Measurements from ENCODE around the gene SEZ6L2. TPM values are rescaled to one million over a fixed set of nuclear protein-coding genes. Genes with fewer than 3 reads are reported as not detected.

The SEZ6L2 gene
- total RNA-seq, 4 donors from 2014 or later, result 0.66 to 5.6 (median 0.75) TPM; not detected in 1

DNA sequence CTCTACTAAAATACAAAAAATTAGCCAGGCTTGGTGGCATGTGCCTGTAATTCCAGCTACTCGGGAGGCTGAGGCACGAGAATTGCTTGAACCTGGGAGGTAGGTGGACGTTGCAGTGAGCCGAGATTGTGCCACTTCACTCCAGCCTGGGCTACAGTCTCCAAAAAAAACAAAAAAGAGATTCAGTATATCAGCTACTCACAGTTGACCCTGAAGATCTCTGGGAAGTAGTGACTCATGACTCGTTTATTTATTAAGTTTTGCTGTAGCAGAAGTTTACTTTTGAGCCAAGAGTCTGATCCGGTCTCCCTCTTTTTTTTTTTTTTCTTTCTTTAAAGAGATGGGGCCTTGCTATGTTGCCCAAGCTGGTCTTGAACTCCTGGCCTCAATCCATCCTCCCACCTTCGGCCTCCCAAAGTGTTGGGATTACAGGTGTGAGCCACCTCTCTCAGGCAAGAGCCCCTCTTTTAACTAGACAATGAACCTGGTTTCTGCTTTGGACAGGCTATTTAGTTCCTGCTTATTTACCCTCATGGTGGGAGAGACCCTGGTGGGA is 74.7 kb downstream of the SEZ6L2 start:
- no peak for TF ChIP-seq CTCF (IDR thresholded peaks at IDR 0.05; ENCODE audit: low read depth)

DNA sequence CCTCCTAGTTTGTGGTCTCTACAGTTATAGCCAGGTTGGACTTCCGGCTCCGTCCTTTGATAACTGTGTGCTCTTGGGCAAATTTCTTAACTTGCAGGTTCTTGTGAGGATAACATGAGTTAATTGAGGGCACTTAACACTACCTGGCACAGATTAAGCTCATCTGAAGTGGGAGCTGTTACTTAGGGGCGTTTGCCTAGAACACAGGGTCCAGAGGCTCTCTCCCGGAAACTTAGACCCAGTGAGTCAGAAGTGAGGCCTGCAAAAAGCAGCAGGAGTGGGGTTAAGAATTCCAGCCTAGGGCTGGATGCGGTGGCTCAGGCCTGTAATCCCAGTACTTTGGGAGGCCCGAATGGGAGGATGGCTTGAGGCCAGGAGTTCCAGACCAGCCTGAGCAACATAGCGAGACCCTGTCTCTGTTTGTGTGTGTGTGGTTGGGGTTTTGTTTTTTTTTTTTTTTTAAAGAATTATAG is 77.7 kb downstream of the SEZ6L2 start:
- no peak for TF ChIP-seq CTCF (IDR thresholded peaks at IDR 0.05; ENCODE audit: low read depth)

Other genes with a start within 250 kb of the SEZ6L2 start
- 1 to 10 TPM; 1.1 to 8.7 (median 1.8) TPM for gene SPN, start 236.3 kb downstream of the SEZ6L2 start, total RNA-seq
- gene QPRT, start 220.4 kb downstream of the SEZ6L2 start, total RNA-seq, result 10 to 100 TPM in 1 of 4 donors, 1 to 10 TPM in 3; 1.5 to 13.8 (median 2.4) TPM
- 1 to 10 TPM in 3 of 4 donors, under 1 TPM in 1; 0.75 to 4.2 (median 1.6) TPM for gene C16orf54, start 153.6 kb downstream of the SEZ6L2 start, total RNA-seq
- under 1 TPM in 2 of 4 donors, not detected in 2; 0.17 to 0.75 TPM for gene ZG16, start 121.3 kb downstream of the SEZ6L2 start, total RNA-seq
- gene KIF22, start 108.8 kb downstream of the SEZ6L2 start, total RNA-seq, result 10 to 100 TPM; 10.6 to 18.1 (median 16.5) TPM
- gene MAZ, start 93.0 kb downstream of the SEZ6L2 start, total RNA-seq, result 10 to 100 TPM; 45.6 to 71.1 (median 62.7) TPM
- gene PRRT2, start 87.4 kb downstream of the SEZ6L2 start, total RNA-seq, result 1 to 10 TPM in 2 of 4 donors, under 1 TPM in 1, not detected in 1; 0.19 to 3.5 (median 2.9) TPM
- gene PAGR1, start 83.4 kb downstream of the SEZ6L2 start, total RNA-seq, result 10 to 100 TPM; 13.5 to 23.6 (median 19.2) TPM
- 100 to 1,000 TPM in 2 of 4 donors, 10 to 100 TPM in 2; 47.1 to 119 (median 103) TPM for gene MVP, start 79.1 kb downstream of the SEZ6L2 start, total RNA-seq
- gene CDIPT, start 36.3 kb downstream of the SEZ6L2 start, total RNA-seq, result 100 to 1,000 TPM in 1 of 4 donors, 10 to 100 TPM in 3; 57.7 to 107 (median 94.7) TPM
- gene ASPHD1, start 938 bp upstream of the SEZ6L2 start, total RNA-seq, result 1 to 10 TPM in 1 of 4 donors, under 1 TPM in 2, not detected in 1; 0.44 to 3.7 (median 0.57) TPM
- 10 to 100 TPM in 3 of 4 donors, 1 to 10 TPM in 1; 5.4 to 26.2 (median 23.3) TPM for gene KCTD13, start 26.7 kb upstream of the SEZ6L2 start, total RNA-seq
- gene TMEM219, start 62.5 kb upstream of the SEZ6L2 start, total RNA-seq, result 100 to 1,000 TPM in 3 of 4 donors, 10 to 100 TPM in 1; 53.8 to 149 (median 120) TPM
- gene TAOK2, start 74.3 kb upstream of the SEZ6L2 start, total RNA-seq, result 10 to 100 TPM; 25.7 to 87.0 (median 31.4) TPM
- gene HIRIP3, start 96.1 kb upstream of the SEZ6L2 start, total RNA-seq, result 10 to 100 TPM; 11.9 to 15.3 (median 14.2) TPM
- 10 to 100 TPM in 3 of 4 donors, 1 to 10 TPM in 1; 8.5 to 45.0 (median 24.3) TPM for gene INO80E, start 96.7 kb upstream of the SEZ6L2 start, total RNA-seq
- under 1 TPM in 2 of 4 donors, not detected in 2; 0.66 to 0.85 TPM for gene DOC2A, start 111.5 kb upstream of the SEZ6L2 start, total RNA-seq
- gene C16orf92, start 123.6 kb upstream of the SEZ6L2 start, total RNA-seq, result not detected
- not detected for gene TLCD3B, start 131.7 kb upstream of the SEZ6L2 start, total RNA-seq
- 100 to 1,000 TPM; 526 to 986 (median 599) TPM for gene ALDOA, start 166.2 kb upstream of the SEZ6L2 start, total RNA-seq
- gene PPP4C, start 176.4 kb upstream of the SEZ6L2 start, total RNA-seq, result 10 to 100 TPM; 38.2 to 46.6 (median 43.6) TPM
- 1 to 10 TPM in 1 of 4 donors, under 1 TPM in 2, not detected in 1; 0.38 to 1.2 (median 0.44) TPM for gene TBX6, start 192.4 kb upstream of the SEZ6L2 start, total RNA-seq
- 100 to 1,000 TPM in 2 of 4 donors, 10 to 100 TPM in 2; 54.8 to 105 (median 96.5) TPM for gene YPEL3, start 196.7 kb upstream of the SEZ6L2 start, total RNA-seq
- gene GDPD3, start 214.0 kb upstream of the SEZ6L2 start, total RNA-seq, result 1 to 10 TPM; 2.5 to 3.6 (median 2.8) TPM
- gene MAPK3, start 223.7 kb upstream of the SEZ6L2 start, total RNA-seq, result 10 to 100 TPM; 55.0 to 81.6 (median 76.9) TPM

Data from subcutaneous adipose tissue (tissue), 4 donors.